ENCODE data around the gene PABPN1L. TPM values are rescaled to one million over a fixed set of nuclear protein-coding genes. Genes with fewer than 3 reads are reported as not detected.

The PABPN1L gene
- total and polyA plus RNA-seq, 2 of the 13 experiments (the other 11 are each of a cell fraction or from before 2014, with no cell fraction given), result not detected

GRCh38 chr16:88882358-88883030, 16.0 kb upstream of the PABPN1L start:
- CTCF ChIA-PET (ENCODE audit: low intra/inter-chr PET ratio, low total read pairs), result no interaction called here
- H3K9ac ChIP-seq (ENCODE audit: insufficient read depth, low read depth, low read length), result no peak overlapping the region
- WGBS (ENCODE audit: low lambda C conversion rate), result 40% methylated on average over 22 of the region's 26 CpGs
- intact Hi-C loops (cut with micrococcal nuclease; ENCODE audit: unreplicated experiment), result no loop called here
- TF ChIP-seq MAFF (IDR thresholded peaks at IDR 0.05; ENCODE audit: low read depth, low read length) (no peak), ARNTL (CRISPR knock-in tag; IDR thresholded peaks at IDR 0.05) (no peak), UBTF (CRISPR knock-in tag; IDR thresholded peaks at IDR 0.05) (0 out of 2 replicates have a peak, but pooled peaks have one; percentile 21), ZNF891 (CRISPR knock-in tag; IDR thresholded peaks at IDR 0.05) (0 out of 2 replicates have a peak, but pooled peaks have one; percentile 60), XRCC5 (optimal IDR thresholded peaks at IDR 0.05; ENCODE audit: low read length) (peak; percentile 14), ZNF207 (IDR thresholded peaks at IDR 0.05; ENCODE audit: borderline replicate concordance) (peak; percentile 61; the same call in 1 of the 2 replicates), HNRNPL (IDR thresholded peaks at IDR 0.05; ENCODE audit: low read depth, low read length) (peak; percentile 53; the same call in 1 of the 2 replicates)
- ATAC-seq (no peak), DNase-seq (ENCODE audit: low spot score) (no peak), FAIRE-seq (no peak)
- no peak overlapping the region for H3K27ac ChIP-seq (ENCODE audit: extremely low read length, insufficient read depth, low read length)
- no peak overlapping the region for H3K4me3 ChIP-seq (replicated peaks in 1 of 3; ENCODE audit: insufficient read depth in 1 of 3, low read depth in 2 of 3, low read length in 3 of 3)
- H4K20me1 ChIP-seq (ENCODE audit: insufficient read depth, low read length), result peaks cover 13% of the 10 kb centered on the region; the same call in 1 of the 2 replicates
- H2AFZ ChIP-seq (ENCODE audit: low read length), result no peak overlapping the region
- no peaks in the 10 kb centered on the region for H3K79me2 ChIP-seq (ENCODE audit: insufficient read depth, low read length)
- no peaks in the 10 kb centered on the region for H3K9me3 ChIP-seq (ENCODE audit: low read length)
- in situ Hi-C loops (cut with HindIII; ENCODE audit: extremely low pct_ligation_motif_present, low pct_unique_long_range_greater_than_20kb), result no loop called here
- peaks cover 24% of the 10 kb centered on the region for H3K4me1 ChIP-seq (ENCODE audit: insufficient read depth, low read length)
- POLR2A ChIA-PET, result no interaction called here
- BruUV-seq (replicated peaks), result no TSS peak
- no peaks in the 10 kb centered on the region for H3K36me3 ChIP-seq (replicated peaks in 1 of 2; ENCODE audit: control insufficient read depth in 1 of 2, insufficient read depth in 2 of 2, low read length in 2 of 2)
- H3K4me2 ChIP-seq (ENCODE audit: low read depth, low read length), result no peak overlapping the region
- H3K27me3 ChIP-seq (ENCODE audit: control insufficient read depth in 1 of 2, insufficient read depth in 2 of 2, low read length in 2 of 2), result peaks cover 38 to 97% of the 10 kb centered on the region in 2 experiments

Measured in HepG2 (cell line).